Measurements from ENCODE around the gene GMDS. TPM values are rescaled to one million over a fixed set of nuclear protein-coding genes. Genes with fewer than 3 reads are reported as not detected.

Gene GMDS
- total and polyA plus RNA-seq, 2 experiments from 2014 or later = 30.1 to 36.5 TPM

GRCh38 chr6:1622851-1623768 is 622.3 kb downstream of the GMDS start:
- Mint-ChIP-seq H3K36me3 (ENCODE audit: low read depth) (no peaks in the 10 kb centered on the region; the same call in 2 of the 3 replicates), H3K4me3 (peak overlapping the region; percentile 45; the same call in 2 of the 3 replicates), H3K27me3 (ENCODE audit: insufficient read depth, low read depth, poor library complexity) (peaks cover 99% of the 10 kb centered on the region), H3K9me3 (no peaks in the 10 kb centered on the region; the same call in 2 of the 3 replicates), H3K4me1 (peaks cover 20% of the 10 kb centered on the region), H3K27ac (no peak overlapping the region)
- H3K36me3 ChIP-seq (ENCODE audit: insufficient read depth) = no peaks in the 10 kb centered on the region
- DNase-seq (ENCODE audit: low spot score) (peak; percentile 30), ATAC-seq (no peak)
- peaks cover 52% of the 10 kb centered on the region for H4K20me1 ChIP-seq (replicated peaks; ENCODE audit: insufficient read depth)
- peaks cover 36% of the 10 kb centered on the region for H3K4me1 ChIP-seq (ENCODE audit: insufficient read depth)
- 0 out of 2 replicates have a peak, but pooled peaks cover 12% of the 10 kb centered on the region for H3F3A ChIP-seq (replicated peaks; ENCODE audit: low read depth)
- peaks cover 100% of the 10 kb centered on the region for H3K27me3 ChIP-seq (ENCODE audit: insufficient read depth)
- TF ChIP-seq REST (IDR thresholded peaks at IDR 0.05; ENCODE audit: unreplicated experiment) = no peak
- TF ChIP-seq ETS1 (IDR thresholded peaks at IDR 0.05) = no peak
- no peak for TF ChIP-seq CREB1 (CRISPR knock-in tag; IDR thresholded peaks at IDR 0.05; ENCODE audit: low read depth)
- TF ChIP-seq JUNB (IDR thresholded peaks at IDR 0.05; ENCODE audit: unreplicated experiment) = no peak
- TF ChIP-seq EZH2 (IDR thresholded peaks at IDR 0.05; ENCODE audit: low read depth, unreplicated experiment) = peak; percentile 76
- TF ChIP-seq ZNF462 (CRISPR knock-in tag; IDR thresholded peaks at IDR 0.05) = no peak
- TF ChIP-seq STAT1 (IDR thresholded peaks at IDR 0.05; ENCODE audit: unreplicated experiment) = no peak
- peak overlapping the region; percentile 81 for H3K4me2 ChIP-seq
- no peak overlapping the region for H3K27ac ChIP-seq (ENCODE audit: low read depth)
- H3K79me2 ChIP-seq (replicated peaks; ENCODE audit: insufficient read depth) = no peaks in the 10 kb centered on the region
- H2AFZ ChIP-seq = no peak overlapping the region
- peak overlapping the region; percentile 57 for H3K4me3 ChIP-seq
- no peaks in the 10 kb centered on the region for H3K9me2 ChIP-seq (ENCODE audit: insufficient read depth)
